Nephron progenitor cell (in vitro differentiated cells): Measurements from ENCODE around the gene ZC3H6.

ENCODE experiments used
- DNase-seq: peaks from one replicate; pipeline ENCODE4 v3.0.0; 2021
- H3K27ac Mint-ChIP-seq: 2 replicates; pipeline ENCODE4 v1.8.0; 2021; ENCODE audit warnings: mild to moderate bottlenecking, moderate library complexity, mixed read lengths
- H3K27me3 Mint-ChIP-seq: 2 replicates; pipeline ENCODE4 v1.8.0; 2021; ENCODE audit warnings: mild to moderate bottlenecking, low read depth, mixed read lengths; ENCODE audit not compliant: poor library complexity
- H3K36me3 Mint-ChIP-seq: 2 replicates; pipeline ENCODE4 v1.8.0; 2021; ENCODE audit warnings: low read depth, mixed read lengths
- H3K4me1 Mint-ChIP-seq: 2 replicates; pipeline ENCODE4 v1.8.0; 2021; ENCODE audit warnings: mixed read lengths
- H3K4me3 Mint-ChIP-seq: 2 replicates; pipeline ENCODE4 v1.8.0; 2021; ENCODE audit warnings: mild to moderate bottlenecking, moderate library complexity, mixed read lengths
- H3K9me3 Mint-ChIP-seq: 2 replicates; pipeline ENCODE4 v1.8.0; 2021; ENCODE audit warnings: mild to moderate bottlenecking, moderate library complexity, mixed read lengths
- CTCF ChIP-seq: fragments of 200-600 bp; sonication (generic); IDR thresholded peaks from 2 replicates; pipeline ENCODE4 v1.5.0; 2021; ENCODE audit warnings: antibody characterized with exemption

Gene ZC3H6

DNA sequence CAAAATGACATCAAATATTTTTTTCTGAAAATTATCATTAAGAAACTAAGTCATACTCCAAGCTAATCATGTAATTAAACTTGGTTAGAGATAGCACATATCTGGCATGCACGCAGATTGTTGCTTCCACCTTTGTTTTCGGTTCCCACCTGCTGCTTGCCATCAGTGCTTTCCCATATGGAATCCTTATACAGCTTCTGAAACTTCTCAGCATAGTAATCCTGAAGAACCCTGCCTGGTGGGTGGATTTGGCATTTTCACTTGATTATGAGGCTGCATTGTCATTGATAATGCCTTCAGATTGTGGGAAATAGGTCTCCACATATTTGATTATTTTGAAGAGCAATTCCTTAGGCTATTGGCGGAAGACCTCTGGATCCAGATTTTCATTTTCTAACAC lies 47.5 kb downstream of the ZC3H6 start:
- no peak for TF ChIP-seq CTCF
- no peak for DNase-seq
- Mint-ChIP-seq H3K27ac (no peak overlapping the region), H3K4me1 (no peaks in the 10 kb centered on the region), H3K4me3 (no peak overlapping the region), H3K36me3 (peaks cover 52% of the 10 kb centered on the region), H3K9me3 (peaks cover 14% of the 10 kb centered on the region), H3K27me3 (no peaks in the 10 kb centered on the region)

DNA sequence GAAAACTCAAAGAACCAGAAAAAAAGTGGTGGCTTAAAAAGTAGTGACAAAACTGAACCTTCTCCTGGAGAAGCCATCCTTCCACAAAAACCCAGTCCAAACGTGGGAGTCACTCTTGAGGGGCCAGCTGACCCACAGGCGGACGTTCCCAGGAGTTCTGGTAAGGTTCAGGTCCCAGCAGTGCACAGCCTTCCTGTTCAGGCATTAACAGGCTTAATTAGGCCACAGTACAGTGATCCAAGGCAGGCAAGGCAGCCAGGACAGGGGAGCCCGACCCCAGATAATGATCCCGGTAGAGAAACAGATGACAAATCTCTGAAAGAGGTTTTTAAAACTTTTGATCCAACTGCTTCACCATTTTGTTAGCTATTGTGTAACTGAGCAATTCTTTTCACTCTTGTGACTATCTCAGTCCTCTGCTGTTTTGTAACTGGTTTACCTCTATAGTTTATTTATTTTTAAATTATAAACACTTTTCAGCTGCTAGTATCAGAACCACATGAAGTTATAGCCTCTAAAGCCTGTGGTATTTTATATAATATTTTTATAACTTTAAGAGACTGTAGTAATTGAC lies 56.8 kb downstream of the ZC3H6 start:
- Mint-ChIP-seq H3K4me1 (no peaks in the 10 kb centered on the region), H3K4me3 (no peak overlapping the region), H3K27ac (no peak overlapping the region), H3K9me3 (peaks cover 12% of the 10 kb centered on the region), H3K36me3 (peaks cover 47% of the 10 kb centered on the region), H3K27me3 (no peaks in the 10 kb centered on the region)
- TF ChIP-seq CTCF, result no peak
- no peak for DNase-seq

DNA sequence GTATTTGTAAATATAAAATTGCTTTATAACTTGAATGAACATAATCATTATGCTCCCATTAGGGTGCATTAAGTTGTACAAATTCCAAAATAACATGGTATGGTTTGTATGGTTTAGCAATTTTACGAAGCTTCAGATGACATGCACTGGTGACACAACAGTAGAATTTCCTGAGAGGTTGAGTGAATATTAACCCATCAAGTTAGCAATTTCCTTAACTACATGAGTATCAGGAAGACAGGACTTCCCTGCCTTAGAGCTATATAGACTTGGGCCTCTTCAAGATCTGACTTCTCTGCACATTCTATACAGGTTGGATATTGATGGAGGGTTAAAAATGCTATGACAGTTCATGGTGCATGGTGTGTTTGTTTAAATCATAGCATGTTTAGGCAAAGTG lies 60.2 kb downstream of the ZC3H6 start:
- no peak for DNase-seq
- H3K27me3 Mint-ChIP-seq, result no peaks in the 10 kb centered on the region
- no peak for TF ChIP-seq CTCF
- no peak overlapping the region for H3K27ac Mint-ChIP-seq
- no peak overlapping the region for H3K4me3 Mint-ChIP-seq
- H3K4me1 Mint-ChIP-seq, result peaks cover 6% of the 10 kb centered on the region
- no peaks in the 10 kb centered on the region for H3K9me3 Mint-ChIP-seq
- H3K36me3 Mint-ChIP-seq, result peaks cover 16% of the 10 kb centered on the region

GRCh38 chr2:112339986-112340385 lies 64.6 kb downstream of the ZC3H6 start:
- Mint-ChIP-seq H3K4me3 (no peak overlapping the region), H3K4me1 (peaks cover 6% of the 10 kb centered on the region), H3K36me3 (no peaks in the 10 kb centered on the region), H3K27me3 (no peaks in the 10 kb centered on the region), H3K27ac (no peak overlapping the region), H3K9me3 (peaks cover 3% of the 10 kb centered on the region)
- no peak for DNase-seq
- no peak for TF ChIP-seq CTCF

DNA sequence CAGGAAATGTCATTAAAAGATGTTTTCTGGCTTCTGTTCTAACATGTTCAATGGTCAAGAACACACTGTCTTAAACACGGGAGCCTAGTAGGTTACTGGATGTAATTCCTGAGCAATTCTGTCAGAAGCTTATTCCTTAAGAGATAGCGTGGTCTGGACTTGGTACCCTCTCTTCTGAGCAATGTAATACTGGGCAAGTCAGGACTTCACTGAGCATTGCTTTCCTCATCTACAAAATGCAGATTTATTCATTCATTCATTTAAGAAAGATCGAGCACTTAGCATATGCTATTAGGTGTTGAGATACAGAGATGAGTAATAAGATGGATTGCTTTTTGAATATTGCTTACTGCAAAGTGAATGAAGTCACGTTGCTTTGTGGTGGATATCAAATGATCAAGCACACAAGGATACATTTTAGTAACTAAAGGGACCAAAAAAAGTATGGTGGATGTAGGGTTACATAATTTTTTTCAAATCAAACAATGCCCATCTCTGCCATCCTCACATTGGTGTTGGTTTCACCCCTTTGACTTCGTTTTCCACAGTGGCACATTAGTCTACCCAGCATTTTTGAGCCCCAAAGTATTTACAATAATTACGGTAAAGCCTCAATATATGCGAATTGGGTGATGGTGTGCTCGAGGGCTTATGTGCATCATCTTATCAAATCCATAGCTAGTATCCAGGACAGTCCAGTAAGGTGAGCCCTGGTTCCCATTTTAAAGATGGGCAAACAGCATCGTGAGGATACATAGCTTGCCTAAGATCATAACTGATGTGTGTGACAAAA lies 65.3 kb downstream of the ZC3H6 start:
- peaks cover 6% of the 10 kb centered on the region for H3K4me1 Mint-ChIP-seq
- DNase-seq, result no peak
- no peak overlapping the region for H3K4me3 Mint-ChIP-seq
- H3K36me3 Mint-ChIP-seq, result no peaks in the 10 kb centered on the region
- no peak overlapping the region for H3K27ac Mint-ChIP-seq
- no peak for TF ChIP-seq CTCF
- peaks cover 6% of the 10 kb centered on the region for H3K9me3 Mint-ChIP-seq
- no peaks in the 10 kb centered on the region for H3K27me3 Mint-ChIP-seq
